Suprapubic skin (tissue), 3 donors: ENCODE data around the gene PLCL1.

Source experiments
- EP300 ChIP-seq: sonication (generic); formaldehyde crosslinking; IDR thresholded peaks from one replicate; pipeline ENCODE4 v1.6.1; 2017; ENCODE audit warnings: antibody characterized with exemption
- TF ChIP-seq, protein P1 (sequence below), 2 donors: fragments of 200-600 bp in 1 of 2; fragments of 450-650 bp in 1 of 2; sonication (generic) in 1 of 2; IDR thresholded peaks; one replicate each; pipeline ENCODE4 v1.5.1; 2016 to 2019; ENCODE audit warnings: antibody characterized with exemption in 2 of 2, mild to moderate bottlenecking in 1 of 2, moderate library complexity in 1 of 2

DNA sequence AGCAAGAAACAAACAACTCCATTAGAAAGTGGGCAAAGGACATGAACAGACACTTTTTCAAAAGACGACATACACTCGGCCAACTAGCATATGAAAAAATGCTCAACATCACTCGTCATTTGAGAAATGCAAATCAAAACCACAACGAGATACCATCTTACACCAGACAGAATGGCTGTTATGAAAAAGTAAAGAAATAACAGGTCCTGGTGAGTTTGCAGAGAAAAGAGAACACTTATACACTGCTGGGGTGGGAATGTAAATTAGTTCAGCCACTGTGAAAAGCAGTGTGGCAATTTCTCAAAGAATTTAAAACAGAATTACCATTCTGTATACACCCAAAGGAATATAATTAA, 130.5 kb downstream of the PLCL1 start:
- no peak for TF ChIP-seq EP300
- TF ChIP-seq, protein P1, sequence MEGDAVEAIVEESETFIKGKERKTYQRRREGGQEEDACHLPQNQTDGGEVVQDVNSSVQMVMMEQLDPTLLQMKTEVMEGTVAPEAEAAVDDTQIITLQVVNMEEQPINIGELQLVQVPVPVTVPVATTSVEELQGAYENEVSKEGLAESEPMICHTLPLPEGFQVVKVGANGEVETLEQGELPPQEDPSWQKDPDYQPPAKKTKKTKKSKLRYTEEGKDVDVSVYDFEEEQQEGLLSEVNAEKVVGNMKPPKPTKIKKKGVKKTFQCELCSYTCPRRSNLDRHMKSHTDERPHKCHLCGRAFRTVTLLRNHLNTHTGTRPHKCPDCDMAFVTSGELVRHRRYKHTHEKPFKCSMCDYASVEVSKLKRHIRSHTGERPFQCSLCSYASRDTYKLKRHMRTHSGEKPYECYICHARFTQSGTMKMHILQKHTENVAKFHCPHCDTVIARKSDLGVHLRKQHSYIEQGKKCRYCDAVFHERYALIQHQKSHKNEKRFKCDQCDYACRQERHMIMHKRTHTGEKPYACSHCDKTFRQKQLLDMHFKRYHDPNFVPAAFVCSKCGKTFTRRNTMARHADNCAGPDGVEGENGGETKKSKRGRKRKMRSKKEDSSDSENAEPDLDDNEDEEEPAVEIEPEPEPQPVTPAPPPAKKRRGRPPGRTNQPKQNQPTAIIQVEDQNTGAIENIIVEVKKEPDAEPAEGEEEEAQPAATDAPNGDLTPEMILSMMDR (IDR thresholded peaks at IDR 0.05) = no peak
